LNCAP (cell line): ENCODE measurements around the gene COL19A1.

Source experiments
- TF ChIP-seq, protein P1 (sequence below): fragments of 450-650 bp; IDR thresholded peaks from 2 replicates; pipeline ENCODE4 v1.5.1; 2017; ENCODE audit warnings: mild to moderate bottlenecking

COL19A1 gene

DNA sequence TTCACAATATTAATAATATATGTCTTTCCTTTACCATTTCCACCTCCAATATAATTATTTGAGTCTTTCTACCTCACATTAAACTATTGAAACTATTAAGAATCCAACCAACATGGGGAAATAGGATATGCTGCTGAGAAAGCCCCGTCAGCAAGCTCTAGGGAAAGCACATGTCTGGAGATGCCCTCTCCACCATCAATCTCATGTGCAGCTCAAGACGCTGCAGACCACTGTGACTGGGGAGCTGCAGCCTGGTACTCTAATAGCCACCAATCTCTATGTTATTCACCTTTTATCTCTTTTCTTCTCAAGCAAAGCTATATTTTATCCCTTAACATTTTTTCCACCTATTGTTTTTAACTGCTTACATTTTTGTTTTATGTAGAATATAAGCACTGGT is 386.2 kb downstream of the COL19A1 start:
- TF ChIP-seq, protein P1, sequence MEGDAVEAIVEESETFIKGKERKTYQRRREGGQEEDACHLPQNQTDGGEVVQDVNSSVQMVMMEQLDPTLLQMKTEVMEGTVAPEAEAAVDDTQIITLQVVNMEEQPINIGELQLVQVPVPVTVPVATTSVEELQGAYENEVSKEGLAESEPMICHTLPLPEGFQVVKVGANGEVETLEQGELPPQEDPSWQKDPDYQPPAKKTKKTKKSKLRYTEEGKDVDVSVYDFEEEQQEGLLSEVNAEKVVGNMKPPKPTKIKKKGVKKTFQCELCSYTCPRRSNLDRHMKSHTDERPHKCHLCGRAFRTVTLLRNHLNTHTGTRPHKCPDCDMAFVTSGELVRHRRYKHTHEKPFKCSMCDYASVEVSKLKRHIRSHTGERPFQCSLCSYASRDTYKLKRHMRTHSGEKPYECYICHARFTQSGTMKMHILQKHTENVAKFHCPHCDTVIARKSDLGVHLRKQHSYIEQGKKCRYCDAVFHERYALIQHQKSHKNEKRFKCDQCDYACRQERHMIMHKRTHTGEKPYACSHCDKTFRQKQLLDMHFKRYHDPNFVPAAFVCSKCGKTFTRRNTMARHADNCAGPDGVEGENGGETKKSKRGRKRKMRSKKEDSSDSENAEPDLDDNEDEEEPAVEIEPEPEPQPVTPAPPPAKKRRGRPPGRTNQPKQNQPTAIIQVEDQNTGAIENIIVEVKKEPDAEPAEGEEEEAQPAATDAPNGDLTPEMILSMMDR: no peak

DNA sequence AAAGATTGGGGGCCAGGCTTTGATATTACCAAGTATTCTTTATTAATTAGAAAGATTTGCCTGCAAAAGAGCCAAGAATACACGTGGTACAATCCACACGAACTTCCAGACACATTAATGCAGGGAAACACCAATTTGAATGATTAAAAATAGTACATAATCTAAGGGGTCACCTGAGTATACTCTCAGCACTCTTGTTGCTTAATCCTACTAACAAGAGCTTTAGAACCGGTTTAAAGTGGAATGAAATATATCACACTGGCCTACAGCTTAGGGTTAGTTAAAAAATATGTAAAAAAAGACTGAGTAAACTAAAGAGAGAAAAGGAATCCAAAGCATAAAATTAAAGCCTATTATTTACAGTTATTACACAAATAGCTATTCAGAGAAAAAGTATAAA is 387.6 kb downstream of the COL19A1 start:
- TF ChIP-seq, protein P1: no peak

DNA sequence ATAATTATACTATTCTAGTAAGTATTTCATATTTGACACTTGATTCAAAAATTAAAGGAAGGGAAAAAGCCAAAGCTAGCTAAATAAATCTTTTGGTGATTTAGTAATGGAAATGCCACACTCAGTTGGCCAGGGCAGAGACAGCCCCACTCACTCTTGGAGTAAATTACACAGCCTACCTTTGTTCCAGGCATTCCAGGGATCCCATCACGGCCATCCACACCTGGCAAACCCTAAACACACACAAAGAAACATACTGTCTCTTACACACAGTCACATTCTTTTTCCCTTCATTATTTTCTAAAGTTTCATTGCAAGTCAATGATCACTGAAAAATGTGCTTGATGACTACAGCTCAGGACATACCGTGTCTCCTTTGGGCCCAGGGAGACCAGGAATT is 388.4 kb downstream of the COL19A1 start:
- TF ChIP-seq, protein P1: no peak

DNA sequence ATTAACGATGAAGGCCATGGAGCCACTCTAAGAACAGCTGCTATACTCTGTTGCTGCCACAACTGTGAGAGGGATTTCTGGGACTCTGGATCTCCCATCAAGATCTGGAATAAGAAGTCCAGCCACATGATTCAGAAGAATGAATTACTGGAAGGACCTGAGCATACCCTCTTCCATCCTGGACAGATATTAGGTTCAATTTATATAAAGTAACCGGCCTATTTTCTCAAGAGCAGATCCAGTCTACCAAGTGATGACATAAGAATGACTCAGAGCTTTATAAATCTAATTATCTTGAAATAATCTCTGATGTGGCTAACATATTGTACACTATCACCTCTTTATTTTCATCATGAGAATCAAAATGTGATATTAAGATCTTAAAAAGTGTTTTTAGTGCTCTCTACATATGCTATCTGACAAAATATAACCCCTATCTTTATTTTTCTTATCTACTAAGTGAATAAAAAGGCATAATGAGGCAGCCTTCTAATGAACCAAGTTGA is 391.5 kb downstream of the COL19A1 start:
- TF ChIP-seq, protein P1: no peak

DNA sequence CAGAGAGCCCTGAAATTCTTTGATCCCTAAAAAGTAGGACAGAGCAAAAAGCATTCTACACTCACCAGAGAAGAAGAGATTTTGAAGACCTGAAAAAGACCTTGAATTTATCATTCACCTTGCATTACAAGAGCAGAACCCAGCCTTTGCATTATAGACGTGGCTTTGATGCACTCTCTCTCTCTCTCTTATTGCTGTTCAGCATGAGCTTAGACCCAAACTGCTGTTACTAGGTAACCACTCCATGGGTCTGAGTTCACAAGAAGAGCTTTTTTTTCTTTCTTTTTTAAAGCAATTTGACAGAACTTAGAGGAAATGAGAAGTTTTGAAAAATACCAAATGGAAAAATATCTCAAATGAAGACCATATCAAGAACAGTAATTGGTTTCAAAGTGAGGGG is 392.1 kb downstream of the COL19A1 start:
- TF ChIP-seq, protein P1: no peak
